Fibroblast of mammary gland (primary cell): Measurements from ENCODE around the gene ABCB8.

Source experiments
- DNase-seq: peaks from one replicate; pipeline ENCODE4 v3.0.0-alpha.2; 2010; ENCODE audit warnings: low read depth
- H3K4me3 ChIP-seq: 2 replicates; pipeline ENCODE4 v1.5.1; 2011; ENCODE audit warnings: low read depth, mild to moderate bottlenecking, low read length, moderate library complexity; ENCODE audit not compliant: control insufficient read depth
- CTCF ChIP-seq: conservative IDR thresholded peaks from 2 replicates; pipeline ENCODE4 v1.5.1; 2011; ENCODE audit warnings: low read depth, low read length, inconsistent platforms; ENCODE audit not compliant: control insufficient read depth, insufficient read depth

Gene ABCB8

DNA sequence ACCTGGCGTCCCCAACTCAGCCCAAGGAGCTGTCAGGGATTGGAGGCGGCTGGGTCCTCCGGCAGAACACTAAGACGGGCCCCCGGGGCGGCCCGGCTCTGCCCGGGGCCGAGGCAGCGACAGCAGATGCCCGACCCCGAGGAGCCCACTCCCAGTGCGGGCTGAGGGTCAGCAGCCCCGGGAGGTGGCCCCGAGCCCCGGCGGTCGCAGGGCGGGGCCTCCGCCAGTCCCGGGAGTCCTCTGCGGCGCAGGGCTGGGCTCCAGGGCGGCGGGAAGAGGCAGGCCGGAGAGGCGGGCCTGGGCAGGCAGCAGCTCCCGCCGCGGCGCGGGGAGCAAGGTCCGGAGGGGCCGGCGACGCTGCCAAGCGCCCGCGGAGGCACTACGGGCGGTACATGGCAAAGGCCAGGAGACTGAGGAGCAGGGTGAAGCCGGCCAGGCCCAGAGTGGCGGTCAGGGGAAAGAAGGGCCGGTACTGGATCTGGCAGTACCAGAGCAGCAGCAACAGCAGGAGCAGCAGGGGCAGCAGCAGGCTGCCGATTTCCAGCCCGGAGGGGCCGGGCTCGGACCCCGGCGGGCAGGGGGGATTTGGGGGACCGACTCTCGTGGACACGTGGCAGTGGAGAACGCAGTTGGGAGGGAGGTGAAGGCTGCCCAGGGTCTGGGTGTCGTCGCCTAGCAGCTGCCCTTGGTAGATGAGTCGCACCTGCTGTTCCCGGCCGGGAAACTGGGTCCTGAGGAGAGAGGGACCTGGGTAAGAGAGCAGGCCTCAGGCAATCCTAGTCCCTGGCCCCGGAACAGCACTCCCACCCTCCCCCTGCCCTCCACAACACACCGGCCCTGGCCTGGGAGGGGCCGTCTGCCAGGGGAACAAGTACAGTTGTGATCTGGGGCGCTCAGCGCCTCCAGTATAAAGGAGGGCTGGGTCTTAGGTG lies 53.2 kb downstream of the ABCB8 start:
- peak overlapping the region; percentile 73 for H3K4me3 ChIP-seq
- TF ChIP-seq CTCF: no peak
- no peak for DNase-seq

- peak overlapping the region; percentile 73 for H3K4me3 ChIP-seq
- DNase-seq: no peak
- no peak for TF ChIP-seq CTCF
Measured at GRCh38 chr7:151082141-151083070, 54.2 kb downstream of the ABCB8 start.

DNA sequence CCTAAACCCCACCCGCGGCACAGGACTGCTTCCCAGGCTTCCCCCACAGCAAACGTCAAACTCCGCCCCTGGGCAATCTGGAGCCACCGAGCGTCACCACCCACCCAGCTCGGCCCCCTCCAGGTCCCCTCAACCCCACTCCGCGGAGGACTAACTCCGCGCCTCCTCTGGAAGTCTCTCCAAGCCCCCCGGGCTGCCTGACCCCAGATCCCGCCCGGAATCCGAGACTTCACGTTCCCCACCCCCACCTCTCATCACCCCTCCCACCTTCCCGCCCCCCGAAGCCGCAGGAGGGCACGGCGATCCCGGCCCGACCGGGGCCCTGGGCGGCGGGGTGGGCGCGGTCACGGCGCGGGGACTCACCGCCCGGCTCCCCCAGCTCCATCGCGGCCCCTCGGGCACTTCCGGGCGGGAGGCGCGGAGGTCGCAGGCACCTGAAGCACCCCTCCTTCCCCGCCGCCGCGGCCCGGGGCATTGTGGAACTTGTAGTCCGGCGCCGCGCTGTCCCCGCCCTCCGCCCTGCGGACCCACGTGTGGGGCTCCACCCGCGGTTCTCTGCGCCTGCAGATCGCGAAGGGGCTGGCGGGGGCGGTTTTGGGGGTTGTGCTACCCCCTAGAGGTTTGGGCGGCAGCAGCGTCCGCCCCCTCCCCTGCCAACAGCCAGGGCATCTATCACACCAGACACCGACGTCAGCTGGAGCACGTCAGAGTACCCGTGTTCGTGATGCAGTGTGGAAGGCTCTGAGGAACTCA lies 55.0 kb downstream of the ABCB8 start, which contains the start of gene TMUB1:
Gene TMUB1, minus strand, starts transcription at position 423 of the 753 bp plus-strand sequence. CDS start 930 bp downstream, outside the sequence.
- peak; percentile 43 for DNase-seq
- TF ChIP-seq CTCF: no peak

DNA sequence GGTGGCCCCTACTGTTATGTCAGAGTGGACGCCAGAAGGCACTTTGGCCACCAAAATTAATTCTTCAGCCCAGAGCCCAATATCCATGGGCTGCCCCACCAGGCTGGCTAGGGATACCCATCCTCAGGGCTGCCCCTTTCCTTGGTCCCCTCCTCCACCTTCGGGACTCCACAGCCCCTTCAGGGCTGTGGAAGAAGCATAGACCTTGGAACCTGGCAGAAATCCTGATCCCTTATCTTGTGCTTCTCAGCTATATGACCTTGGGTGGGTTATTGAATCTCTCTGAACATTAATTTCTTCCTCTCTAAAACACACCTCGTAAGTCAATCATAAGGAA lies 55.5 kb downstream of the ABCB8 start:
- TF ChIP-seq CTCF: no peak
- peak overlapping the region; percentile 73 for H3K4me3 ChIP-seq
- no peak for DNase-seq

More for the DNA sequence above, 55.0 kb downstream of the ABCB8 start, which contains the start of gene TMUB1:
- peak within 1 kb of the TSS; percentile 73 for H3K4me3 ChIP-seq

GRCh38 chr7:151085329-151085690 lies 57.1 kb downstream of the ABCB8 start:
- DNase-seq: peak; percentile 40
- no peak for TF ChIP-seq CTCF
- no peak overlapping the region for H3K4me3 ChIP-seq

GRCh38 chr7:151085691-151086620 lies 57.7 kb downstream of the ABCB8 start, which contains the start of gene AGAP3:
TSS of gene AGAP3 (plus strand) at chr7:151086475. CDS start at chr7:151086742, 267 bp downstream.
- TF ChIP-seq CTCF: no peak
- H3K4me3 ChIP-seq: peak within 1 kb of the TSS; percentile 74
- DNase-seq: peak; percentile 63
